Stimulated activated CD4-positive, alpha-beta T cell treated with anti-CD3 and anti-CD28 coated beads, Interleukin-12 subunit alpha, Interleukin-12 subunit beta, amount 100 ng/mL, for 4 hours (primary cell): ENCODE measurements around the gene GNPAT.

Experiments used
- DNase-seq: peaks from one replicate; pipeline ENCODE4 v3.0.0-alpha.2; 2020

Gene GNPAT

DNA sequence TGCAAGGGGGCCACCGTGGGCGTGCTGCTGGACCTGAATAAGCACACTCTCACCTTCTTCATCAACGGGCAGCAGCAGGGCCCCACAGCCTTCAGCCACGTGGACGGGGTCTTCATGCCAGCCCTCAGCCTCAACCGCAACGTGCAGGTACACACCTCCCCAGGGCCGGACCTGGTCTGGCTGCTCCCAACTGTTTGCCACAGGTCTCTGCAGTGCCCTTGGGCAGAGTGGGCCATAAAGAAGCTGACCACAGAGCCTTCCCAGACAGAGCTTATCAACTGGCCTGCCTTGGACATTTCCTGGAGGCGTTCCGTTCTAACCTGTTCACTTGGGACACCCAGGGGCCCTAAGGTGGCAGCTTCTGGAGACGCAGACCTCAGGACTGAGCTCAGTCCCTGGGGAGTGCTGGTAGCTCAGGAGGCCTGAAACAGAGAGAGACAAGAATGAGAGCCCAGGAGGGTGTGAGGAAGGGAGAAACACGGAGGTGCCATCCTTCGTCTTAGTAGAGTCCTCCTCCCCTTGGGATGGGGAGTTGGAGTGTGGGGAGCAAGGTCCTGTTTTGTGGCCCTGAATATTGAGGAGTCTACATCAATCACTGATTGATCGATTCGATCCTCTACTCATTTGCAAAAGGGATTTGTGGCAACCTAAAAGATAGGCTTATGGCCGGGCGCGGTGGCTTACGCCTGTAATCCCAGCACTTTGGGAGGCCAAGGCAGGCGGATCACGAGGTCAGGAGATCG is 27.0 kb upstream of the GNPAT start:
- no peak for DNase-seq

- no peak for DNase-seq
These were observed 25.9 kb upstream of the GNPAT start for GRCh38 chr1:231214918-231215680.

DNA sequence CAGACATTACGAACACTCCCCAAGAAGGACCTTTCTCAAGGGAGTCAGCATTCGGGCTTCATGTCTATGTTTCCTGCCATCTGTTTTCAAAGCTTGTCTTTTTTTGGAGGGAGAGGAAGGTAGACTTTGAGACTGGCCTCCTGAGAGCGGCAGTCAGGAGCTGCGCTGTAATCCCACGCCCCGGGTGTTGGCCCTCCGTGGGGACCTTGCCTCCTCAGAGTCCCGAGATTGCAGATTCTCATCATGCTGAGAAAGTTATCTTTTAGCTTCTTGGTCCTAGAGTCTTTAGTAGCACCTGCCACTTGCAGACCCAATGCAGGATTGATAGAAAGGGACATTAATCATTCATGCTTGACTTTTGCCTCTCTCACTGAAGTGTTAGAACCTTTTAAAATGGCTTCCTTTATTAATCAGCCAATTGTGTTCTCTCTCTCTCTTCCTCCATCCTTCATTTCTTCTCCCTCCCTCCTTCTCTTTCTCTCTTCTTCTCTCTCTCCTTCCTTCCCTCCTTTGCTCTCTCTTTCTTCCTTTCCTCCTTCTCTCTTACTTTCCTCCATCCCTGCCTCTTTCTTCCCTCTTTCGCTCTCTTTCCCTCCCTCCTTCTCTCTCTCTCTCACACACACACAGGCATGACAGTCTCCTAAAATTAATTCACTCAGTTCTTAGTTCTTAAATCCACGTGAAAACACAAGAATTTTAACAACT is 25.2 kb upstream of the GNPAT start:
- DNase-seq, result no peak

DNA sequence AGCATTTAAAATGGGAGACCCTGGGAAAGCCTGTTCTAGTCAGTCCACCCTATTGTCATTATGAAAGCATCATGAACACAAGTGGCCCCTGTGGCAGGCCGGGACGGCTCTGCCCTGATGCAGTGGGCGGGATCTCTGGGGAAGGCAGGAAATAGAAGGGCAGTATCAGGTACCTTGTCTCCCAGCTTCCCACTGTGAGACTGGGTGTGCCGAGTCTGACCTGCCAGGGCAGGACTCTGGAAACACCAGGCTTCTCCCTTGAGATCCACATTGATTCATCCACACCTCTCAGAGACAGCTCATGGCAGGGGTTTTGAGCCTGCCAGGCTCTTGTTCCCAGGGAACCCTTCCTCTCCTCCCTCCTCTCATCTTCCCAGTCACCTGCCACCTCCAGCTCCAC is 24.5 kb upstream of the GNPAT start:
- DNase-seq, result no peak

GRCh38 chr1:231217056-231217455 is 24.0 kb upstream of the GNPAT start:
- no peak for DNase-seq

GRCh38 chr1:231218078-231218477 is 22.9 kb upstream of the GNPAT start:
- DNase-seq, result no peak

- DNase-seq, result no peak
These were observed 21.3 kb upstream of the GNPAT start for GRCh38 chr1:231219422-231220401.

DNA sequence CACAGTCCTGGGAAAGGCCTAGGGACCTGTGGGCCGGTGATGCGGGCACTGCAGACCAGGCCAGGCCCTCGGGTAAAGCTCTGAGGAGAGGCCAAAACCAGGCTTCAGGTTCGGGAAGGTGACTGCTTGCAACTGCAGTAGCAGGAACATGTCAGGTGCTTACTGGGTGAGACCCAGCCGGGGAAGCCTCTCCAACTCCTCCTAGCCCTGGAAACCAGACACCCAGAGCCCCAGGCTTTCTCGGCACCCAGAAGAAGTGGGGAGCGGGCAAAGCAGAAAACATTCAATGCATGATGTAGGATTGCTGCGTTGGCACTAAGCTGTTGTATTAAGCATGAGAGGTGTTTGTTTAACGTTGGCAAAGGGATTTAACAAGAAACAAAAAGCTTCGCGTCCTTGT is 20.2 kb upstream of the GNPAT start:
- no peak for DNase-seq

GRCh38 chr1:231226156-231226555 is 14.9 kb upstream of the GNPAT start:
- DNase-seq, result no peak

- DNase-seq, result no peak
These were observed 9.5 kb upstream of the GNPAT start for GRCh38 chr1:231231511-231231910.

- no peak for DNase-seq
These were observed 7.9 kb upstream of the GNPAT start for GRCh38 chr1:231232870-231233734.

DNA sequence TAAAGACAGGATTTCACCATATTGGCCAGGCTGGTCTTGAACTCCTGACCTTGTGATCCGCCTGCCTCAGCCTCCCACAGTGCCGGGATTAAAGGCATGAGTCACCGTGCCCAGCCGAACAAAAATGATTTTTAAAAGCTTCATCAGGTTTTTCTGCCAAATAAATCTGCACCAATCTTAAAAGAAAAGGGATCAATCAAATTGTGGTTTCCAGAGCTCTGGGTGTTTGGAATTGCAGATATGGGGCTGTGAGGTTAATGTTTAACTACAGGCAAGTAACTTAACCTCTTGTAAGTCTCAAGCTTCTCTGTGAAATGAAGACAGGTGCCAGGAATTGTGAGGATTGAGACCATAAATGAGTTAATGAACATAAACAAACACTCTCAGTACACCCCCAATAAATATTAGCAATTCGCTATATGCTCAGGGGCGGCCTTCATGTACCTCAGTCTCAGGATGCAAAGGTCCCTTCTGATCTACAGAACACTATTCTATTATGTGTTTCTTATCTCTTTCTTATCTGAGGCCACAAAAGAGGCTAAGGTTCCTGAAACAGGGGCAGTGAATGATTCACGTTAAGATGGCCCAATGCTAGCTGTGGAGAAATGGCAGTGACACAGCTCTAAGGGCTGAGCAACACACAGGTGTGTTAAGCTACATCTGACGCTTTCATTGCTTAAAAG is 7.1 kb upstream of the GNPAT start:
- DNase-seq, result no peak

- DNase-seq, result no peak
These were observed 6.5 kb upstream of the GNPAT start for GRCh38 chr1:231234506-231234905.

- DNase-seq, result no peak
These were observed 5.3 kb upstream of the GNPAT start for GRCh38 chr1:231235526-231236207.

DNA sequence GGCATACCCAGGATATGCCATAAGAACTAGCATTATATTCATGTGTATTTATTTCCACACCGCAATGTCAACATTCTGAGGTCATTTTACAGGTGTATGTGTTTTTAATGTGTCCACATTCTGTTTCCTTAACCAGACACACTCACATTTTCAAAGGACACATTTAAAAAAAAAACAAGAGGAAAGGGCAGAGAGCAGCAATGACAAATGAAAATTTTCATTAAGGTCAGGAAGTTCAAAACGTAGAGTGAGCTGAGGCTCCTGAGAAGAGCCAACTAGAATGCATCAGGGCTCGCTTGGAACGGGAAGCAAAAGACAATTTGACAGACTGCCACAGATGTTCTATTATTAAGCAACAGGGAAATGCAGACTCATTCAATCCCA is 4.8 kb upstream of the GNPAT start:
- no peak for DNase-seq

DNA sequence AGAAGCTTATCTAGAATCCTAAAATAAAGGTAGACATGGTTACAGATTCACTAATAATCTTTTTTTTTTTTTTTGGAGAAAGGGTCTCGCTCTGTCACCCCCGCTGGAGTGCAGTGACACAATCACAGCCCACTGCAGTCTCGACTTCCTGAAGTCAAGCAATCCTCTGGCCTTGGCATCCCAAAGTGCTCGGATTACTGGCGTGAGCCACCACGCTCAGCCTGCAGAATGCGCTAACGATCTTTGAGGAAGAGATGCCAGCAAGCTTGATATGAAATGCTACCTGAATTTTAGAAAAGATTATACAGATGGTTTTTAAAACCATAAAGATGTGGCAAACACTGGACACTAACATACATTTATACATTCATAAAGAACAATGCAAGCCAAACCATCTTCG is 4.1 kb upstream of the GNPAT start:
- no peak for DNase-seq

DNA sequence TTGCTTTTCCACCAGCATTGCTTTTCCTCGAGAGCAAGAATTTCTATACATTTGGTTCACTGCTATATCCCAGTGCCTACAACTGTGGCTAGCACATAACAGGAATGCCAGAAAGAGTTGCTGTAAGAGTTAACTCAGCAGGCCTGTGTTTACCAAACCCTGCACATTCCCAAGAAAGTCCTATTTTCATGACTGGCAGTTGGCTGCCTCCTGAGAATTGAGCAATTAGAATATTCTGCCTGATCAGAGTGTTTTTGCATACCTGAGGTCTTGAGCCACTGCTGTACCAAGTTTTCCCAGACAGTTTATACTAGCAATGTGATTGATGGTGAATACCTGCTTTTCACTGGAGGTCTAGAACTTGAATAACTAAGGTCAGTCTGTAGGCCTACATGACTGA is 2.7 kb upstream of the GNPAT start:
- DNase-seq, result no peak

DNA sequence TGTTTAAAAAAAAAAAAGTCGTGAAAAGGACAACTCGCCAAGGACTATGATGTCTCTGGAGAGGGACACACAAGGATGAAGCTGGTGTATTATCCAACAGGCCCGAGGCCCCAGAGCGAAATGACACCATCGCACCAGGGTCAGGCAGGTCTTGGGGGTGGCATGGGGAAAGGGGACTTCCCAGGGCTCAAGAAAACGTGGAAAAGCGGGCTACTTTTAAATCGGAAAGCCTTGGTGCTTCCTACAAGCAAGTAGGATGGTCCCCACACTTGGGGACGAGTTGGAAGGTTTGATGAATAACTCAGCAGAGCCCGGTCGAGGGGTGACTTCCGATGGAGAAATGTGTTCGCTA is 505 bp upstream of the GNPAT start:
- no peak for DNase-seq

GRCh38 chr1:231241750-231242149 is 738 bp downstream of the GNPAT start:
- no peak for DNase-seq

- no peak for DNase-seq
These were observed 1.6 kb downstream of the GNPAT start for GRCh38 chr1:231242516-231243198.
